HCT116 (cell line): Measurements from ENCODE around the gene DISP2. TPM values are rescaled to one million over a fixed set of nuclear protein-coding genes. Genes with fewer than 3 reads are reported as not detected.

Experiments
- ATAC-seq: fragments of 200-7000 bp; cut with Tn5 transposase; 2 replicates; pipeline ENCODE4 v1.9.1; 2020; ENCODE audit warnings: mild to moderate bottlenecking, moderate library complexity
- BruUV-seq: library from RNA; stranded (reverse); fragments of 400-500 nt; replicated peaks from 2 replicates; lab custom pipeline; 2021; lab: Mats Ljungman, UMichigan
- CTCF ChIA-PET: fragments of 300-600 bp; sonication (Branson Sonifier 250); formaldehyde crosslinking; loops from one replicate; lab custom pipeline; 2021; ENCODE audit warnings: antibody characterized with exemption; lab: Charles Lee
- POLR2A ChIA-PET: fragments of 300-600, 350-600 bp; sonication (Branson Sonifier 250); formaldehyde crosslinking; loops from one replicate; lab custom pipeline; 2021; ENCODE audit warnings: antibody characterized with exemption; lab: Charles Lee
- RAD21 ChIA-PET, 2 experiments: fragments of 300-600 bp; sonication (Branson Sonifier 250); formaldehyde crosslinking; loops; one replicate each; lab custom pipeline; 2023; ENCODE audit warnings: low total read pairs in 2 of 2; ENCODE audit not compliant: uncharacterized antibody in 2 of 2, unreplicated experiment in 2 of 2, low non-redundant PET in 1 of 2; lab: Charles Lee
- DNase-seq: peaks from one replicate; pipeline ENCODE4 v3.0.0-alpha.2; 2010; ENCODE audit warnings: low read depth, low spot score
- H2AFZ ChIP-seq: fragments of 200-600 bp; shearing (Covaris generic), sonication (generic); 2 replicates; pipeline ENCODE4 v1.6.1; 2017; ENCODE audit warnings: low read depth, mixed run types, mixed read lengths, antibody characterized with exemption, low read length; ENCODE audit not compliant: poor library complexity, severe bottlenecking
- H3K27ac ChIP-seq: 2 replicates; pipeline ENCODE4 v1.5.1; 2012; ENCODE audit warnings: low read depth, low read length
- H3K27me3 ChIP-seq: fragments of 200-600 bp; sonication (generic); 2 replicates; pipeline ENCODE4 v1.6.1; 2016; ENCODE audit warnings: mixed run types, low read length, mixed read lengths; ENCODE audit not compliant: insufficient read depth
- H3K36me3 ChIP-seq, 2 experiments: fragments of 200-500 bp in 1 of 2; fragments of 200-600 bp in 1 of 2; sonication (Bioruptor generic) in 1 of 2; sonication (generic) in 1 of 2; 2 replicates each; pipeline versions ENCODE4 v1.5.1 to v1.6.1; 2014 to 2016; ENCODE audit warnings: low read length in 2 of 2, inconsistent platforms in 1 of 2, mixed read lengths in 1 of 2, mixed run types in 1 of 2; ENCODE audit not compliant: insufficient read depth in 2 of 2, control insufficient read depth in 1 of 2
- H3K4me1 ChIP-seq, 2 experiments: fragments of 200-600 bp in 1 of 2; sonication (generic) in 1 of 2; 2 replicates each; pipeline versions ENCODE4 v1.5.1 to v1.6.1; 2012 to 2017; ENCODE audit warnings: low read length in 2 of 2, inconsistent platforms in 1 of 2, mild to moderate bottlenecking in 1 of 2, mixed read lengths in 1 of 2, mixed run types in 1 of 2, moderate library complexity in 1 of 2; ENCODE audit not compliant: insufficient read depth in 2 of 2, control insufficient read depth in 1 of 2
- H3K4me2 ChIP-seq: fragments of 200-600 bp; sonication (generic); 2 replicates; pipeline ENCODE4 v1.6.1; 2017; ENCODE audit warnings: mixed run types, low read length, mixed read lengths
- H3K4me3 ChIP-seq, 2 experiments: fragments of 200-600 bp in 1 of 2; sonication (generic) in 1 of 2; replicated peaks in 1 of 2; 2 replicates each; pipeline ENCODE4 v1.5.1; 2011 to 2016; ENCODE audit warnings: low read length in 2 of 2, control low read depth in 1 of 2, low read depth in 1 of 2, mild to moderate bottlenecking in 1 of 2, mixed read lengths in 1 of 2, mixed run types in 1 of 2
- H3K79me2 ChIP-seq: fragments of 200-600 bp; sonication (generic); 2 replicates; pipeline ENCODE4 v1.6.1; 2017; ENCODE audit warnings: mild to moderate bottlenecking, mixed run types, low read length, moderate library complexity, mixed read lengths; ENCODE audit not compliant: insufficient read depth
- H3K9ac ChIP-seq: fragments of 200-600 bp; sonication (generic); 2 replicates; pipeline ENCODE4 v1.6.1; 2016; ENCODE audit warnings: low read length, mixed read lengths
- H3K9me2 ChIP-seq: fragments of 200-600 bp; sonication (generic), shearing (Covaris generic); 2 replicates; pipeline ENCODE4 v1.6.1; 2017; ENCODE audit warnings: mixed run types, mild to moderate bottlenecking, moderate library complexity; ENCODE audit not compliant: insufficient read depth
- H3K9me3 ChIP-seq, 2 experiments: fragments of 200-500 bp in 1 of 2; fragments of 200-600 bp in 1 of 2; sonication (Bioruptor generic) in 1 of 2; sonication (generic) in 1 of 2; 2 replicates each; pipeline ENCODE4 v1.6.1; 2014 to 2017; ENCODE audit warnings: low read length in 2 of 2, mixed read lengths in 2 of 2, inconsistent platforms in 1 of 2, low read depth in 1 of 2, mild to moderate bottlenecking in 1 of 2, mixed run types in 1 of 2, moderate library complexity in 1 of 2; ENCODE audit not compliant: control insufficient read depth in 1 of 2, insufficient read depth in 1 of 2
- H4K20me1 ChIP-seq: fragments of 200-600 bp; sonication (generic), shearing (Covaris generic); 2 replicates; pipeline ENCODE4 v1.6.1; 2017; ENCODE audit warnings: mixed run types, mild to moderate bottlenecking, moderate library complexity; ENCODE audit not compliant: insufficient read depth
- CBX3 ChIP-seq: IDR thresholded peaks from 2 replicates; pipeline ENCODE4 v1.6.1; 2012; ENCODE audit warnings: low read depth
- CEBPB ChIP-seq: IDR thresholded peaks from 2 replicates; pipeline ENCODE4 v1.6.1; 2012; ENCODE audit warnings: low read depth
- CTCF ChIP-seq, 3 experiments: fragments of 200-600 bp in 1 of 3; sonication (generic) in 1 of 3; IDR thresholded peaks in 2 of 3; conservative IDR thresholded peaks in 1 of 3; 2 replicates each; pipeline ENCODE4 v1.5.1; 2012 to 2017; ENCODE audit warnings: low read depth in 2 of 3, low read length in 2 of 3, antibody characterized with exemption in 1 of 3, borderline replicate concordance in 1 of 3, control low read depth in 1 of 3, mild to moderate bottlenecking in 1 of 3, mixed read lengths in 1 of 3, mixed run types in 1 of 3, moderate library complexity in 1 of 3; ENCODE audit not compliant: insufficient read depth in 1 of 3
- EGR1 ChIP-seq: IDR thresholded peaks from 2 replicates; pipeline ENCODE4 v1.6.1; 2012; ENCODE audit warnings: low read depth
- EZH2 ChIP-seq: fragments of 200-600 bp; sonication (generic); IDR thresholded peaks from 2 replicates; pipeline ENCODE4 v1.6.1; 2017; ENCODE audit warnings: antibody characterized with exemption, mixed run types
- FOSL1 ChIP-seq: IDR thresholded peaks from 2 replicates; pipeline ENCODE4 v1.6.1; 2012; ENCODE audit warnings: low read depth
- POLR2A ChIP-seq: IDR thresholded peaks from 2 replicates; pipeline ENCODE4 v1.7.0; 2011; ENCODE audit warnings: borderline replicate concordance; ENCODE audit not compliant: insufficient read depth, insufficient read length; ENCODE audit errors: extremely low read depth
- POLR2AphosphoS5 ChIP-seq: IDR thresholded peaks from 2 replicates; pipeline ENCODE4 v1.6.1; 2011; ENCODE audit warnings: mild to moderate bottlenecking, low read depth, low read length, moderate library complexity
- RAD21 ChIP-seq: IDR thresholded peaks from 2 replicates; pipeline ENCODE4 v1.6.1; 2012; ENCODE audit warnings: low read depth, mild to moderate bottlenecking
- SP1 ChIP-seq: IDR thresholded peaks from 2 replicates; pipeline ENCODE4 v1.6.1; 2012; ENCODE audit warnings: low read depth
- SRF ChIP-seq: IDR thresholded peaks from 2 replicates; pipeline ENCODE4 v1.6.1; 2012; ENCODE audit warnings: low read depth
- TCF7L2 ChIP-seq: IDR thresholded peaks from 2 replicates; pipeline ENCODE4 v1.7.0; 2011; ENCODE audit warnings: borderline replicate concordance, inconsistent platforms; ENCODE audit not compliant: insufficient read depth, insufficient read length; ENCODE audit errors: extremely low read depth
- YY1 ChIP-seq: IDR thresholded peaks from 2 replicates; pipeline ENCODE4 v1.6.1; 2011; ENCODE audit warnings: low read length, low read depth, moderate library complexity, mild to moderate bottlenecking; ENCODE audit not compliant: insufficient replicate concordance; ENCODE audit errors: extremely low read depth
- ZNF274 ChIP-seq: fragments of 200-500 bp; sonication (Bioruptor generic); IDR thresholded peaks from 2 replicates; pipeline ENCODE4 v1.6.1; 2014; ENCODE audit warnings: mild to moderate bottlenecking, low read depth, low read length, inconsistent platforms
- intact Hi-C: fragments of 100-400 bp; cut with micrococcal nuclease; formaldehyde crosslinking; loops from 2 replicates; pipeline ENCODE4 v1.10.0; 2022
- total RNA-seq: library from RNA; stranded (reverse); gene quantifications from one replicate; pipeline ENCODE4 v1.2.1, GENCODE V29; 2021; ENCODE audit not compliant: unreplicated experiment
- TF ChIP-seq, protein P1 (sequence below): IDR thresholded peaks from 2 replicates; pipeline ENCODE4 v1.6.1; 2012
- TF ChIP-seq, protein P2 (sequence below): IDR thresholded peaks from 2 replicates; pipeline ENCODE4 v1.6.1; 2012
- TF ChIP-seq, protein P3 (sequence below): IDR thresholded peaks from 2 replicates; pipeline ENCODE4 v1.6.1; 2011; ENCODE audit warnings: mild to moderate bottlenecking, low read length, moderate library complexity; ENCODE audit not compliant: insufficient replicate concordance; ENCODE audit errors: extremely low read depth
- TF ChIP-seq, protein P4 (sequence below): IDR thresholded peaks from 2 replicates; pipeline ENCODE4 v1.6.1; 2012; ENCODE audit warnings: low read depth

DISP2 gene
- total RNA-seq, 1 experiment from 2014 or later: 3.3 TPM

- H3K79me2 ChIP-seq: no peaks in the 10 kb centered on the region
- no peaks in the 10 kb centered on the region for H4K20me1 ChIP-seq
- ChIA-PET POLR2A (no interaction called here), CTCF (no interaction called here), RAD21 (no interaction called here)
- H3K27ac ChIP-seq: no peak overlapping the region
- no peak overlapping the region for H2AFZ ChIP-seq
- intact Hi-C loops: no loop called here
- H3K4me2 ChIP-seq: no peak overlapping the region
- DNase-seq (no peak), ATAC-seq (no peak)
- no peaks in the 10 kb centered on the region for H3K36me3 ChIP-seq
- no peaks in the 10 kb centered on the region for H3K27me3 ChIP-seq
- no peaks in the 10 kb centered on the region for H3K9me2 ChIP-seq
- H3K4me3 ChIP-seq: no peak overlapping the region
- no peak overlapping the region for H3K9ac ChIP-seq
- TF ChIP-seq POLR2A (no peak), YY1 (no peak), EGR1 (no peak), CTCF (IDR thresholded peaks at IDR 0.05 in 2 of 3, conservative IDR thresholded peaks at IDR 0.05 in 1 of 3; ENCODE audit: borderline replicate concordance in 1 of 3, insufficient read depth in 1 of 3, low read depth in 2 of 3, low read length in 2 of 3) (no peak), RAD21 (no peak), TCF7L2 (no peak), ZNF274 (no peak), SRF (no peak), FOSL1 (no peak), SP1 (no peak), CBX3 (no peak), EZH2 (no peak), POLR2AphosphoS5 (no peak), CEBPB (no peak)
- TF ChIP-seq, protein P1, sequence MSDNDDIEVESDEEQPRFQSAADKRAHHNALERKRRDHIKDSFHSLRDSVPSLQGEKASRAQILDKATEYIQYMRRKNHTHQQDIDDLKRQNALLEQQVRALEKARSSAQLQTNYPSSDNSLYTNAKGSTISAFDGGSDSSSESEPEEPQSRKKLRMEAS: no peak
- TF ChIP-seq, protein P2, sequence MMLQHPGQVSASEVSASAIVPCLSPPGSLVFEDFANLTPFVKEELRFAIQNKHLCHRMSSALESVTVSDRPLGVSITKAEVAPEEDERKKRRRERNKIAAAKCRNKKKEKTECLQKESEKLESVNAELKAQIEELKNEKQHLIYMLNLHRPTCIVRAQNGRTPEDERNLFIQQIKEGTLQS: no peak
- TF ChIP-seq, protein P3, sequence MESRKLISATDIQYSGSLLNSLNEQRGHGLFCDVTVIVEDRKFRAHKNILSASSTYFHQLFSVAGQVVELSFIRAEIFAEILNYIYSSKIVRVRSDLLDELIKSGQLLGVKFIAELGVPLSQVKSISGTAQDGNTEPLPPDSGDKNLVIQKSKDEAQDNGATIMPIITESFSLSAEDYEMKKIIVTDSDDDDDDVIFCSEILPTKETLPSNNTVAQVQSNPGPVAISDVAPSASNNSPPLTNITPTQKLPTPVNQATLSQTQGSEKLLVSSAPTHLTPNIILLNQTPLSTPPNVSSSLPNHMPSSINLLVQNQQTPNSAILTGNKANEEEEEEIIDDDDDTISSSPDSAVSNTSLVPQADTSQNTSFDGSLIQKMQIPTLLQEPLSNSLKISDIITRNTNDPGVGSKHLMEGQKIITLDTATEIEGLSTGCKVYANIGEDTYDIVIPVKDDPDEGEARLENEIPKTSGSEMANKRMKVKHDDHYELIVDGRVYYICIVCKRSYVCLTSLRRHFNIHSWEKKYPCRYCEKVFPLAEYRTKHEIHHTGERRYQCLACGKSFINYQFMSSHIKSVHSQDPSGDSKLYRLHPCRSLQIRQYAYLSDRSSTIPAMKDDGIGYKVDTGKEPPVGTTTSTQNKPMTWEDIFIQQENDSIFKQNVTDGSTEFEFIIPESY: no peak
- TF ChIP-seq, protein P4, sequence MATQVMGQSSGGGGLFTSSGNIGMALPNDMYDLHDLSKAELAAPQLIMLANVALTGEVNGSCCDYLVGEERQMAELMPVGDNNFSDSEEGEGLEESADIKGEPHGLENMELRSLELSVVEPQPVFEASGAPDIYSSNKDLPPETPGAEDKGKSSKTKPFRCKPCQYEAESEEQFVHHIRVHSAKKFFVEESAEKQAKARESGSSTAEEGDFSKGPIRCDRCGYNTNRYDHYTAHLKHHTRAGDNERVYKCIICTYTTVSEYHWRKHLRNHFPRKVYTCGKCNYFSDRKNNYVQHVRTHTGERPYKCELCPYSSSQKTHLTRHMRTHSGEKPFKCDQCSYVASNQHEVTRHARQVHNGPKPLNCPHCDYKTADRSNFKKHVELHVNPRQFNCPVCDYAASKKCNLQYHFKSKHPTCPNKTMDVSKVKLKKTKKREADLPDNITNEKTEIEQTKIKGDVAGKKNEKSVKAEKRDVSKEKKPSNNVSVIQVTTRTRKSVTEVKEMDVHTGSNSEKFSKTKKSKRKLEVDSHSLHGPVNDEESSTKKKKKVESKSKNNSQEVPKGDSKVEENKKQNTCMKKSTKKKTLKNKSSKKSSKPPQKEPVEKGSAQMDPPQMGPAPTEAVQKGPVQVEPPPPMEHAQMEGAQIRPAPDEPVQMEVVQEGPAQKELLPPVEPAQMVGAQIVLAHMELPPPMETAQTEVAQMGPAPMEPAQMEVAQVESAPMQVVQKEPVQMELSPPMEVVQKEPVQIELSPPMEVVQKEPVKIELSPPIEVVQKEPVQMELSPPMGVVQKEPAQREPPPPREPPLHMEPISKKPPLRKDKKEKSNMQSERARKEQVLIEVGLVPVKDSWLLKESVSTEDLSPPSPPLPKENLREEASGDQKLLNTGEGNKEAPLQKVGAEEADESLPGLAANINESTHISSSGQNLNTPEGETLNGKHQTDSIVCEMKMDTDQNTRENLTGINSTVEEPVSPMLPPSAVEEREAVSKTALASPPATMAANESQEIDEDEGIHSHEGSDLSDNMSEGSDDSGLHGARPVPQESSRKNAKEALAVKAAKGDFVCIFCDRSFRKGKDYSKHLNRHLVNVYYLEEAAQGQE: no peak
- peaks cover 7 to 16% of the 10 kb centered on the region in 2 experiments; a peak in 3 of 4 replicates for H3K4me1 ChIP-seq
- no peaks in the 10 kb centered on the region for H3K9me3 ChIP-seq
- no TSS peak for BruUV-seq
Measured at GRCh38 chr15:40365016-40365415, 7.0 kb downstream of the DISP2 start.
